Measurements from ENCODE around the gene AGPS.
"Not testable (repeated sequence)": the region's sequence is repeated elsewhere in the genome, so short reads cannot be mapped to it uniquely, and the experiment has no call there.

The AGPS gene

GRCh38 chr2:177448031-177448430 is 55.5 kb downstream of the AGPS start:
- Histone ChIP-seq H3K4me1 (ENCODE audit: low read length) (no peaks in the 10 kb centered on the region), H3K9ac (ENCODE audit: low read length) (no peak overlapping the region), H3K4me3 (ENCODE audit: low read length) (no peak overlapping the region), H3K79me2 (ENCODE audit: low read length) (no peaks in the 10 kb centered on the region), H3K36me3 (replicated peaks; ENCODE audit: low read depth, low read length) (peaks cover 10% of the 10 kb centered on the region), H2AFZ (ENCODE audit: low read depth, low read length) (no peak overlapping the region), H4K20me1 (ENCODE audit: insufficient read depth, low read length) (no peaks in the 10 kb centered on the region), H3K27ac (ENCODE audit: low read length) (no peak overlapping the region), H3K9me3 (ENCODE audit: insufficient read depth, low read length) (no peaks in the 10 kb centered on the region), H3K4me2 (ENCODE audit: low read length) (no peak overlapping the region), H3K27me3 (ENCODE audit: low read depth, low read length) (no peaks in the 10 kb centered on the region)
- no peak for TF ChIP-seq EZH2phosphoT487 (IDR thresholded peaks at IDR 0.05; ENCODE audit: low read depth)
- TF ChIP-seq CTCF (IDR thresholded peaks at IDR 0.05; ENCODE audit: low read depth, low read length), result no peak

GRCh38 chr2:177449159-177449558 is 56.6 kb downstream of the AGPS start:
- Histone ChIP-seq H3K9ac (ENCODE audit: low read length) (no peak overlapping the region), H2AFZ (ENCODE audit: low read depth, low read length) (no peak overlapping the region), H3K79me2 (ENCODE audit: low read length) (no peaks in the 10 kb centered on the region), H3K27ac (ENCODE audit: low read length) (no peak overlapping the region), H3K9me3 (ENCODE audit: insufficient read depth, low read length) (no peaks in the 10 kb centered on the region), H3K36me3 (replicated peaks; ENCODE audit: low read depth, low read length) (peaks cover 7% of the 10 kb centered on the region), H3K4me2 (ENCODE audit: low read length) (no peak overlapping the region), H3K4me3 (ENCODE audit: low read length) (no peak overlapping the region), H3K4me1 (ENCODE audit: low read length) (no peaks in the 10 kb centered on the region), H3K27me3 (ENCODE audit: low read depth, low read length) (no peaks in the 10 kb centered on the region), H4K20me1 (ENCODE audit: insufficient read depth, low read length) (no peaks in the 10 kb centered on the region)
- TF ChIP-seq CTCF (IDR thresholded peaks at IDR 0.05; ENCODE audit: low read depth, low read length) (no peak), EZH2phosphoT487 (IDR thresholded peaks at IDR 0.05; ENCODE audit: low read depth) (no peak)

- TF ChIP-seq CTCF (IDR thresholded peaks at IDR 0.05; ENCODE audit: low read depth, low read length), result no peak
- no peak for TF ChIP-seq EZH2phosphoT487 (IDR thresholded peaks at IDR 0.05; ENCODE audit: low read depth)
- no peaks in the 10 kb centered on the region for H3K27me3 ChIP-seq (ENCODE audit: low read depth, low read length)
- peaks cover 6% of the 10 kb centered on the region for H3K36me3 ChIP-seq (replicated peaks; ENCODE audit: low read depth, low read length)
- no peaks in the 10 kb centered on the region for H3K4me1 ChIP-seq (ENCODE audit: low read length)
- no peak overlapping the region for H3K9ac ChIP-seq (ENCODE audit: low read length)
- no peaks in the 10 kb centered on the region for H3K79me2 ChIP-seq (ENCODE audit: low read length)
- H2AFZ ChIP-seq (ENCODE audit: low read depth, low read length), result no peak overlapping the region
- no peaks in the 10 kb centered on the region for H3K9me3 ChIP-seq (ENCODE audit: insufficient read depth, low read length)
- no peaks in the 10 kb centered on the region for H4K20me1 ChIP-seq (ENCODE audit: insufficient read depth, low read length)
- no peak overlapping the region for H3K4me3 ChIP-seq (ENCODE audit: low read length)
- no peak overlapping the region for H3K4me2 ChIP-seq (ENCODE audit: low read length)
- H3K27ac ChIP-seq (ENCODE audit: low read length), result no peak overlapping the region
These were observed 62.6 kb downstream of the AGPS start for GRCh38 chr2:177455187-177455586.

GRCh38 chr2:177459756-177460155 is 67.2 kb downstream of the AGPS start:
- not testable (repeated sequence) for H4K20me1 ChIP-seq (ENCODE audit: insufficient read depth, low read length); H3K4me1 ChIP-seq (ENCODE audit: low read length); H3K4me3 ChIP-seq (ENCODE audit: low read length); H3K27me3 ChIP-seq (ENCODE audit: low read depth, low read length); H3K27ac ChIP-seq (ENCODE audit: low read length); H3K9me3 ChIP-seq (ENCODE audit: insufficient read depth, low read length); H3K36me3 ChIP-seq (replicated peaks; ENCODE audit: low read depth, low read length); H2AFZ ChIP-seq (ENCODE audit: low read depth, low read length); H3K4me2 ChIP-seq (ENCODE audit: low read length); H3K9ac ChIP-seq (ENCODE audit: low read length); H3K79me2 ChIP-seq (ENCODE audit: low read length)

Measured in OCI-LY3 (cell line).